ENCODE results near the gene CISD1.
"Not testable (repeated sequence)": the region's sequence is repeated elsewhere in the genome, so short reads cannot be mapped to it uniquely, and the experiment has no call there.

The CISD1 gene

GRCh38 chr10:58268946-58269781 lies at the start of gene CISD1:
Gene CISD1 (plus strand): TSS chr10:58269162. CDS start chr10:58269274, 112 bp downstream.
- peak; percentile 39 for DNase-seq

- no peak for DNase-seq
Measured at GRCh38 chr10:58219875-58220274, 49.1 kb upstream of the CISD1 start.

- DNase-seq = no peak
Measured at GRCh38 chr10:58220769-58221451, 48.1 kb upstream of the CISD1 start.

GRCh38 chr10:58225654-58226053 lies 43.3 kb upstream of the CISD1 start:
- DNase-seq = no peak

GRCh38 chr10:58229856-58230255 lies 39.1 kb upstream of the CISD1 start:
- DNase-seq = not testable (repeated sequence)

- no peak for DNase-seq
Measured at GRCh38 chr10:58237014-58237834, 31.7 kb upstream of the CISD1 start.

GRCh38 chr10:58239561-58240169 lies 29.3 kb upstream of the CISD1 start:
- no peak for DNase-seq

GRCh38 chr10:58240531-58240930 lies 28.4 kb upstream of the CISD1 start:
- no peak for DNase-seq

GRCh38 chr10:58241346-58241745 lies 27.6 kb upstream of the CISD1 start:
- no peak for DNase-seq

- no peak for DNase-seq
Measured at GRCh38 chr10:58243269-58243668, 25.7 kb upstream of the CISD1 start.

- DNase-seq = not testable (repeated sequence)
Measured at GRCh38 chr10:58243801-58244200, 25.2 kb upstream of the CISD1 start.

GRCh38 chr10:58244242-58244641 lies 24.7 kb upstream of the CISD1 start:
- not testable (repeated sequence) for DNase-seq

- DNase-seq = not testable (repeated sequence)
Measured at GRCh38 chr10:58244666-58245065, 24.3 kb upstream of the CISD1 start.

GRCh38 chr10:58253184-58253583 lies 15.8 kb upstream of the CISD1 start:
- no peak for DNase-seq

GRCh38 chr10:58254644-58255043 lies 14.3 kb upstream of the CISD1 start:
- no peak for DNase-seq

- DNase-seq = not testable (repeated sequence)
Measured at GRCh38 chr10:58256013-58256780, 12.8 kb upstream of the CISD1 start.

- DNase-seq = no peak
Measured at GRCh38 chr10:58258977-58259692, 9.8 kb upstream of the CISD1 start.

- no peak for DNase-seq
Measured at GRCh38 chr10:58260334-58260733, 8.6 kb upstream of the CISD1 start.

- no peak for DNase-seq
Measured at GRCh38 chr10:58262766-58263165, 6.2 kb upstream of the CISD1 start.

- DNase-seq = no peak
Measured at GRCh38 chr10:58264780-58265179, 4.2 kb upstream of the CISD1 start.

GRCh38 chr10:58265249-58265648 lies 3.7 kb upstream of the CISD1 start:
- DNase-seq = no peak
